GM18861 (cell line): Measurements from ENCODE around the gene LHPP.

Source experiments
- ATAC-seq: cut with Tn5 transposase; IDR thresholded peaks from one replicate; pipeline ENCODE4 v1.9.1; 2021; ENCODE audit not compliant: unreplicated experiment

LHPP gene

DNA sequence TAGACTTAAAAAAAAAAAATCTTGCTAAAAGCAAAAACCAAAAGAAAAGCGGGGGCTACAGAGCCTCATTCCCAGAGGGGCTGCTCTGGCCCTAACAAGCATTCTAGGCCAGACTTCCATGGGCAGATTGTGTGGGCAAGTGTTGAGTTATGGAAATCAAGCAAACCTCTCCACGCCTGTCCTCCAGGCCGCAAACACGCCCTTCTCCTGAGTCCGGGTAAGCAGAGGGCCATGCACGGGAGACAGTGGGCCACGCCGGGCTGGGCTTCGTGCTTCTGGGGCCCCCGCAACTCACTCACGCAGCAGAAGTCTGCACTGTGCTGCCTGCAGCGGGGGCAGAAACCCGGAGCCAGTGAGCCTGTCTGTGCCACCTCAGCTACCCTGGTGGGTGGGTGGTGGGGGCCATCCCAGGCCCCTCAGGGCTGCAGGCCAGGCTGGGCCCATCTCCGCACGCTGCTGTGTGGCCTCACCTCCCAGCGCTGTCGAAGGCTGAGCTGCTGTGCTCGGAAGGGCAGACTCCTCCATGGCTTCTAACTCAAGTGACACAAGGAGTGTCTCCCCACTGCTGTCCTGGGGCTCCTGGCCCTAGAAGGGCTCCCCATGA lies 156.9 kb downstream of the LHPP start:
- ATAC-seq: no peak

DNA sequence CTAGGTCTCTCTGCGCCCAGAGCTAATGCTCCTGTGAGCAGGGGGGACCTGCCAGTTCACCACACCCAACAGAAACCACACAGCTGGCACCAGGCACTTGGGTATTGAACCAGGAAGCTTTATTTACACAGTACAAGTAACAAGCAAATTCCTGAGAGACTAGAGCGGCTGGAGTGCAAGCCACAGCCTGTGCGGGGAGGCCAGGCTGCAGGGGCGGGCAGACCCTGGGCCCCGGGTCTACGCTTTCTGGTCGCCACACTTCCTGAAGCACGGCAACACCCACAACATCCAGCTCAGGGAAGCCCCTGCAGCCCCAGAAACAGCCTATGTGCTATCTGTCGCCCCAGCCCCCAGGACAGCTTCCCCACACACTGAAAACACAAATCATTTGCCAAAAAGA lies 157.6 kb downstream of the LHPP start:
- no peak for ATAC-seq

- no peak for ATAC-seq
These were observed 158.3 kb downstream of the LHPP start for GRCh38 chr10:124619802-124620490.

DNA sequence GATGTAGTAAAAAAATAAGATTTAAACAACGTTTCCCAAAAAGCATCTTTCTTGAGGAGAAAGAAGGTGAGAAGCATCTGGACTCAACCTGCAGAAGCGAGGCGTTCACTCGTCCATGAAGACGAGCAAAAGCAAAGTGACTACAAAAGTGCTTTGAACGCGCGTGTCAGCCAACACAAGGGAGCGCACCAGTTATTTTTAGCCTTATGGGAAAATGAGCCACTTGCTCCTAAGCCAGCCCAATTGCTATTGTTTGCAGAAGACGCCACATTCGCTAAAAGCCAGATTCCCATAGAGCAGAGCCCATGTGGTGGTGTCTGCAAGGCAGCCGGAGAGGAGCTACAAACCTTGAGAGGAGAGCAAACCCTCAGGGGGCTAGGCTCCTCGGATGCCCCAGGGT lies 160.0 kb downstream of the LHPP start:
- no peak for ATAC-seq

DNA sequence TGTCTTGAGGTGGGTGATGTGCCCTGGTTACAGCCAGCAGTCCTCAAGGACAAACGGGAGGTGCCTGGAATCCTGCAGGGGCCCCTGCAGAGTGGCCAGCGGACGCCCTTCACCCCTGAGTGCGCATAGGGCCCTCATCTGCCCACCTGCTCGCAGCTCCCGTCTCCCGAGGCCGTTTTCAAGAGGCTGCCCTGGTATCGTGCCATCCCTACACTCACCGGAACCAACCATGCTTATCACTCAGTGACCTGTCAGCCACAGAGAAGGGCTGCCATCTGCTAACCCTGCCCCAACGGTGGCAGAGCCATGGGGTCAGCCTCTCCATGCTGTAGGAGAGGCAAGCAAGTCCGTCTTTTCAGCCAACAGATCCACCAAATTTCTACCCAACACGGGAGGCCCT lies 160.5 kb downstream of the LHPP start:
- no peak for ATAC-seq

- no peak for ATAC-seq
These were observed 161.4 kb downstream of the LHPP start for GRCh38 chr10:124622866-124623536.

DNA sequence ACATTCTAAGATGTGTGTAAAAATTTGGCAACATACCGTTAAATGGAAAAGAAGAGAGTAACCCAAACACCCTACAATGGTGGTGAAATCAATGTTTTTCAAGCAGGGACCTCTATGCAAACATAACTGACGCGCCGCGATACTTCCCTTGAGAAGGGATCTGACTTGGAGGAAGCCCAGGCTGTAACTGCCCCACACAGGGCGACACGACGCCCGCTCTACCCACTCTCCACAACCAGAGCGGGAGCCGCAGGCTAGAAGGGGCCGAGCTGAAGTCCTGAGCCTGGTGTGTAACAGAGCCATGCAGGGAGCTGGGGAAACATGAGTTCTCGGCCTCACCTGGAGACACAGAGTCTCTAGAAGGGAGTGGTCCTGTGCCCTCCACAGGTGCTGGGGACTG lies 162.4 kb downstream of the LHPP start:
- no peak for ATAC-seq

DNA sequence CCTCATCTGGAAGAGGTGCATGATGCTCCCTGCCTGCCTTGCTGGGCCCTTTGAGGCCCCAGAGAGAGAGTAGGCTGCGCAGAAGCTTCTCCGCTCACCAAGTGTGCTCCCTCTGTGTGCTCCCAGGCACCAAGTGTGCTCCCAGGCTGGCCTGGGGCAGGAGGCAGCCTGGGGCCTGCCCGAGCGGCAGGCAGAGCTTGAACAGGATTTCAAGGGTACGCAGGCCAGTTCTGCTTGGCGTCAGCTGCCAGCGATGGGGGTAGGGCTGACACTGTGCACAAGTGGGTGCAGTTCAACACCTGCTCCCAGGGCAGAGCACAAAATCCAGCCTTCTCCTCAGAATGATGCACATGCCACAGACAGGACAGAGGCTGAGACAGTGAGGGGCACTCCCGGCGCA lies 162.8 kb downstream of the LHPP start:
- ATAC-seq: no peak

- no peak for ATAC-seq
These were observed 163.3 kb downstream of the LHPP start for GRCh38 chr10:124624895-124625294.

GRCh38 chr10:124625831-124626238 lies 164.2 kb downstream of the LHPP start:
- no peak for ATAC-seq

DNA sequence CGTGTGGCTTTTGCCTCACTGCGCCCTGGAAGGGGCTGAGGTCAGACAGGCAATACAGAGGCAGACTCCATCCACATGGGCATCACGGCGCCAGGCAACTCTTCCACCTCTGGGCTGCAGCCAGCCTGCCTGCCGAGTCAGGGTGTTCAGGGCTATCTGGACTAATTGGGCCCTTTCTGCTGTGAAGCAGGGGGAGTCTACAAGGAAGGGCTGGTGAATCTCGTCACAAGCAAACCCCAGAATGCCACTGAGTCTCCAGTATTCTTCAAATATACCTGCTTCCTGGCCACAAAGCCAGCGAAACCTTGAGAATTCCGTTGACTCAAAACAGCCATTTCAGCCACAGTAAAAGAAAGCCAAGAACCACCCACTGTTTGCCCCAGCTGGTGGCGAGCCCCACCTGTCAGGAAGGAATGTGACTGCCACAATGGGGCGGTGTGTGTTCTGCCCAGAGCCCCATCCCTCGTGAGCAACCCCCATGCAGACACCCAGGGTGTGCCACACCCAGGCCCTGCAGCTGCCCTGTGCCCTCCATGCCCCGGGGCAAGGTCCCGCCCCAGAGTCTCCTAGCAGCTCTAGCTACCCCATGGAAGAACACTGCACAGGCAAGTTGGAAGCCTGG lies 165.2 kb downstream of the LHPP start:
- ATAC-seq: peak; percentile 66

- ATAC-seq: no peak
These were observed 166.4 kb downstream of the LHPP start for GRCh38 chr10:124627866-124628675.

DNA sequence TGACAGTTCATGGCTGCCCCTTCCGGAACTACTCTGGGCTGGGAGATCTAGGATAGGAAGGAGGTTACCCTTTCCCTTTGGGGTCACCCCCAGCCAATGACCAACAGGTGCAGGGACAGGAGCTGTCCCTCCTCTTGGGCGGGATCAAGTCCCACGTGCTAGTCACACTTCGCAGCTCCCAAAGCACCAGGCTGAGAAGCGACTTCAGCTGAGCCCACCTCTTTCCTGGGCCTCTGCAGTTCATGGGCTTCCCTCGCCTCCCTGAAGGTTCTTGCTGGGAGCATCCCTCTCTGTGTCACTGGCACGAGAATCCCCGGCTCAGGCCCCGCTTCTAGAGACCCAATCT lies 167.0 kb downstream of the LHPP start:
- ATAC-seq: no peak

- ATAC-seq: no peak
These were observed 167.8 kb downstream of the LHPP start for GRCh38 chr10:124629415-124629814.

DNA sequence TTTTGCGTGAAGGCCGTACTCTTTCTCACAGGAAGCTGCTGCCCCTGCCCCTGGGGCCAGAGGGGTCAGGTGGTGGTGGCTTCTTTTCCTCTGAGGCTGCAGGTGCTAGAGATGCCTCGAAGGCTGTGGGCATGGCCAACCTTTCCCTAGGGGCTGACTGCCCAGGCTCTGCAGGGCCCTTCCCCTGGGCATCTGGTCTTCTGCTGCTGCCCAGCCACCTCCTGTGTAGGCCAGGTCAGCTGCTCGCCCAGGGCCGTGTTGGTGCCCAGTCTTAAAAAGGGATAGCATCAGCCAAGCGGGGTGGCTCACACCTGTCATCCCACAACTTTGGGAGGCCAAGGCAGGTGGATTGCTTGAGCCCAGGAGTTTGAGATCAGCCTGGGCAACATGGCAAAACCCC lies 168.2 kb downstream of the LHPP start:
- no peak for ATAC-seq

GRCh38 chr10:124630551-124630950 lies 168.9 kb downstream of the LHPP start:
- no peak for ATAC-seq

DNA sequence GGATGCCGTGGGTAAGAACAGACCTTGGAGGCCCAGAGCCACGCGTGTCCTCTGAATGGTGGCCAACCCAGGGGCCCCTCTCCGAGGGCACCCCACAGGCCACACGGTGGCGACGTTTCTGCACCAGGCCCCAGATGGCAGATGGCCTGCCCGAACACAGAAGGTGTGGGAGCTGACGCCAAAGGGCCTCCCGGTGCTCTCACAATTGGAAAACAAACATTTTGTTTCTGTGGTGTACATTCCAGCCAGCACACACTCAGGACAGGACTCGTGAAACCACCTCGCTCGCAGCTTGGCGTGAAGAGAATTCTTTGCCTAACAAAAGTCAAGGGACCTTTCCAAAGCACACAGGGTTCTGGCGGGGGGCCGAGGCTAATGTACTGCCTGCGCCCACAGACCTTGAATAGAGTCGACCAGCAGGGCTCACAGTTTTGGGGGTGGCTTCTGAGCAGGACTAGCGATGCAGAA lies 170.5 kb downstream of the LHPP start:
- ATAC-seq: no peak

DNA sequence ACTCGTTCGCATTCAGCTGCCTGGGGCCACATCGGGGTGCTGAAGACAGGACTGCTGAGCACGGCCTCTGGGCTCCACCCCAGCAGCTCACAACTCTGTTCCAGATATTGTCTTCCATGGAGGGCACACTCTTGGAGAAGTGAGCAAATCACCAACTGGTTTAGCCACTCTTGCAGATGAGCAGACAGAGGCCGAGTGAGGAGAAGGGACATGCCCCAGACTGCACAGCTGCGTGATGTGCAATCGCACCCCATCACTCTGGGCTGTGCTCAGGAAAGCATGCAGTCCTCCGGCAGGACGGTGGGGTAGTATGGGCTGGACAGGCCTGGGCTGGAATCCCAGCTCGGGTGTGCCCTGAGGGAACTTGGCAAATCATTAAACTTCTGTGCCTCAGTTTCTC lies 170.9 kb downstream of the LHPP start:
- no peak for ATAC-seq

- no peak for ATAC-seq
These were observed 174.8 kb downstream of the LHPP start for GRCh38 chr10:124636271-124636995.

DNA sequence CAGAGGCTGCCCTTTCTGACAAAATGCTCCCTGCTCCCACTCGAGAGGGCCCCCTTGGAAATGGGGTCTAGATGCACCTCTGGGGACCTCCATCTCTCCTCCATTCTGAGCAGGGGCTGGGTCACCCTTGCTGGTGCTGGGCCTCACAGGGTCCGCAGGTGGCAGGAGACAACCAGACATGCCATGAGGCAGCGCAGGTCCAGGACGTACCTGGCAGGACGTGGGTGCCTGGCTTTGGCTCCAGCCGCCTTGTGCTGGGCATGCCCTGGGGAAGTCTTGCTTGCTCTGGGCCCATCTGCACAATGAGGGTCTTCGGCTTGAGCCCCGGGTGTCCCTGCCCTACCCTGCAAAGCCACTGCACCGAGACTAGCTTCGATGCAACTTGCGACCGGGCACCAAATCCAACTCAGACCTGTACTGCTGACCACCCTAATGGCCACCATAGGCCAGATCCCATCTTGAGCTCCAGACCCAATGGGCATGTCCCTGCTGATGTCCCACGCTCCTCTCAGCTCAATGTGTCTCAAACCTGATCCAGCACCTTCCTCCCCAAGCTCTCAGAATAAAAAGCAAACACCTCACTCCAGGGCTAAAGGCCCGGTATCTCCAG lies 175.6 kb downstream of the LHPP start:
- no peak for ATAC-seq
